HG03103 (cell line): ENCODE measurements around the gene AMZ1.
"Not testable (repeated sequence)": the region's sequence is repeated elsewhere in the genome, so short reads cannot be mapped to it uniquely, and the experiment has no call there.

Source experiments
- ATAC-seq: cut with Tn5 transposase; IDR thresholded peaks from one replicate; pipeline ENCODE4 v1.9.1; 2021; ENCODE audit warnings: low read depth; ENCODE audit not compliant: unreplicated experiment

AMZ1 gene

DNA sequence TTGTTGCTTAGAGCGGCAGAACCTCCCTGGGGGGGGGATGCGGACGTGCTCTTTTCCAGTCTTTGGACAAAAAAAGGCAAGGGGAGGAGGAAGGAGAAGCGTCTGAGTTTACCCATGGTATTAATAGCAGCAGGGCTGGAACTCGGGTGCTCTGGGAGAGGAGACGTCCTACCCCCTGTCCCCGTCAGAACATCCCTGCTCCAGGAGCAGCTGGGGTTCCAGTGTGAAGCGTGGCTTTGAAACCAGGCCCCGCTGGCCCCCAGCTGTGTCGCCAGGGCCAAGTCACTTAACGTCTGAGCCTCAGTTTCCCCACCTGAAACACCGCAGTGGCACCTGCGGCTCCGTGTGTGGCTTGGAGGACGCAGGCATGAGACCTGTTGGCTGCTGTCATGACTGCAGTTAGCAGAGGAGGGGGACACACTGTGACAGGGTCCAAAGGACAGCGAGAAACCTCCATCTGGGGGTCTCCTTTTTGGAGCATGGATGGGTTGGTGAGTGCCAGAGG, 1.4 kb downstream of the AMZ1 start:
- no peak for ATAC-seq

DNA sequence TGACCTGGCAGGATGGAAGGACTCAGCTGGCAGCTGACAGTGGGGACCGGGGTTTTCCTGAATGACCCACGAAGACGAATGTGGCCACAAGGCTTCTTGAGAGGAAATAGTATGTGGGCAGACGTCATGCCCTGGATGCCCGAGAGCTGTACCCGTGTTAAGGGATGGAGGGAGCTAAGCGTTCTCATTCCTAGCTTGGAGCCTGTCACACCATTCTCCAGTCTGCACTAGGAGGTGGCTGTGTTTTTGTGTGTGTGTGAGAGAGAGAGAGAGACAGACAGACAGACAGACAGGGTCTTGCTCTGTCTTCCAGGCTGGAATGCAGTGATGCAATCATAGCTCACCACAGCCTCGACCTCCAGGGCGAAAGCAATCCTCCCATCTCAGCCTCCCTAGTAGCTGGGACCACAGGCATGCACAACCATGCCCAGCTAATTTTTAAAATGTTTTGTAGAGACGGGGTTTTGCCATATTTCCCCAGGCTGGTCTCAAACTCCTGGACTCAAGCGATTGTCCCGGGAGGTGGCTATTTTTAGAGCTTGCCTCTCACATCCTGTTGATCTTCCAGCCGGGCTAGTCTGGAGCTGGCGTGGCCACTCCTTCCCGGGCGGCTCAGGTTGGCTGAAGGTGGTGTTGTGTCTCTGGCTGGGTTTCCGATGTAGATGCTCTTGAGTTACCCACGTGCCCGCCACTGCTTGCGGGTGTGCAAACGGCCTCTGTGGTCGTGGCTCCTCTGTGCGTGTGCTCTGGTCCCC, 2.1 kb downstream of the AMZ1 start:
- no peak for ATAC-seq

DNA sequence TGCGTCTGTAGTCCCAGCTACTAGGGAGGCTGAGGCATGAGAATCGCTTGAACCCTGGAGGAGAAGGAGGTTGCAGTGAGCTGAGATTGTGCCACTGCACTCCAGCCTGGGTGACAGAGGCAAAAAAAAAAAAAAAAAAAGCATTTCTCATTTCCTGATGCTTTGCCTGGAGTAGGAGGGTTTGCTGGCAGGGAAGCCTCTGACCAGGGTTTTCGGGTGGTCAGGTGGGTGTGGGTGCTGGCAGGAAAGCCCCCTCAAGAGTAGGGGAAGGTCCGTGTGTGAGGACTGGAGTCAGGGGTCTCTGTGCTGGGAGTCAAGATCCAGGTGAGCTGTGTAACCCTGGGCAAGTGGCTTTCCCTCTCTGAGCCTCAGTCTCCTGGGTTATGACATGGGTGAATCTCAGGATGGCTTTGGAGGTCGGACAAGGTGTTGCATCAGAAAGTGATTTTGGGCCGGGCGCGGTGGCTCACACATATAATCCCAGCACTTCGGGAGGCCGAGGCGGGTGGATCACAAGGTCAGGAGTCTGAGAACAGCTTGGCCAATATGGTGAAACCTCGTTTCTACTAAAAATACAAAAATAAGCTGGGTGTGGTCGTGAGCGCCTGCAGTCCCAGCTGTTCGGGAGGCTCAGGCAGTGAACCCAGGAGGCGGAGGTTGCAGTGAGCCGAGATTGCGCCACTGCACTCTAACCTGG, 3.2 kb downstream of the AMZ1 start:
- ATAC-seq = no peak

DNA sequence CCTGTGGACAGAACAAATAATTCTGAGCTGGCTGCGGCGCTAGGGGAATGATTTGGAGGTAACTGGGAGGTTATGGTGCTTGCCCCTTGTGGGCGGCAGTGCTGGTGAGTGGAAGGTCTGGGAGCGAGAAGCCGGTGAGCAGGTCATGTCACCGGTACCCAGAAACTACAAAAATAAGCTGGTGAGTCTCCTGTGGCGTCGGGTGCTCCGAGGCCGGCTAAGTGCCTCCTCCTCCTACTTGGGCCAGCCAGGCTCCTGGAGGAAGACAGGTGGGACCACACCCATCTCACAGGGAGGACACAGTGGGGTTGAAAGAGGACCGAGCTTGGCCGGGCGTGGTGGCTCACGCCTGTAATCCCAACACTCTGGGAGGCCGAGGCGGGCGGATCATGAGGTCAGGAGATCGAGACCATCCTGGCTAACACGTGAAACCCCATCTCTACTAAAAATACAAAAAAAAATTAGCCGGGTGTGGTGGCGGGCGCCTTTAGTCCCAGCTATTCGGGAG, 4.0 kb downstream of the AMZ1 start:
- ATAC-seq = not testable (repeated sequence)

DNA sequence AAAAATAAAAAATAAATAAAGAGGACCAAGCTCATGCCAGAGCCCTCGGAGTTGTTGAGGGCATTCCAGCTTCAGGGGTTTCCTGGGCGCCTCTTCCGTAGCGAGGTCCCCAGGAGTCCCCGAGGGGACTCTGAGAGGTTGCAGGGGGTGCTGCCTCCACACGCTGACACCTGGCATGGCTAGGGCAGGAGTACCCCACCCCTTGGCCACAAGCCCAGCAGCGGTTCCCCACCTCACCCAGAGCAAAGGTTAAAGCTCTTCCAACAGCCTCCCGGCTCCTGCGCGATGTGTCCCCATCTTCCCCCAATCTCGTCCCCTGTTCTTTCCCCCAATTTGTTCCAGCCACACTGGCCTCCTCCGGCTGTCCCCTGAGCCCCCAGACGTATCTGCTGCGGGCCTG, 4.5 kb downstream of the AMZ1 start:
- no peak for ATAC-seq

DNA sequence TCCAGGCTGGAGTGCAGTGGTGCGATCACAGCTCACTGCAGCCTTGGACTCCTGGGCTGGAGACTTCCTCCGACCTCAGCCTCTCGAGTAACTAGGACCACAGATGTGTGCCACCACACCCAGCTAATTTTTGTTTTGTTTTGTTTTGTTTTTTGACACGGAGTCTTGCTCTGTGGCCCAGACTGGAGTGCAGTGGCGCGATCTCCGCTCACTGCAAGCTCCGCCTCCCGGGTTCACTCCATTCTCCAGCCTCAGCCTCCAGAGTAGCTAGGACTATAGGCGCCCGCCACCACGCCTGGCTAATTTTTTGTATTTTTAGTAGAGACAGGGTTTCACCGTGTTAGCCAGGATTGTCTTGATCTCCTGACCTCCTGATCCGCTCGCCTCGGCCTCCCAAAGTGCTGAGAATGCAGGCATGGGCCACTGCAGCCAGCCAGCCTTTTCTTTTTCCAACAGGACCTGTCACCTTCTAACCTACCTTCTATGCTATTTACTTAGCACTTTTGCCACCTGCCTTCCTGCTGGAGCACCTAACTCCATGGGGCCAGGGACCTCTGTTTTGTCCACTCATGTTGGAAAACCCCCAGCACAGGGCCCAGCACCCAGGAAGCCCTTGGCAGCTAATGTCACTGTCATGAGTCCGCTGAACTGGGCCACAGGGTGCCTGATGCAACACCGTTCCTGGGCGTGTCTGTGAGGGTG, 5.6 kb downstream of the AMZ1 start:
- ATAC-seq = not testable (repeated sequence)

DNA sequence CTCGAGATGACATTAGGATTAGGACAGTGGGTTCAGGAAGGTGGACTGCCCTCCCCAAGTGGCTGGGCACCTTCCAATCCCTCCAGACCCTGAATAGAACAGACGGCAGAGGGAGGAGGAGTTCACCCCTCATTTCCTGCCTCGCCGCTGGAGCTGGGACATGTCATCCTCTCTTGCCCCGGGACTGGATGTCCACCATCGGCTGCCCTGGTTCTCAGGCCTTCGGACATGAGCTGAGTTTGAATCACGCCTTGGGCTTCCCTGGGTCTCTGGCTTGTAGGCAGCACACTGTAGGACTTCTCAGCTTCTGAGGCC, 6.1 kb downstream of the AMZ1 start:
- not testable (repeated sequence) for ATAC-seq

DNA sequence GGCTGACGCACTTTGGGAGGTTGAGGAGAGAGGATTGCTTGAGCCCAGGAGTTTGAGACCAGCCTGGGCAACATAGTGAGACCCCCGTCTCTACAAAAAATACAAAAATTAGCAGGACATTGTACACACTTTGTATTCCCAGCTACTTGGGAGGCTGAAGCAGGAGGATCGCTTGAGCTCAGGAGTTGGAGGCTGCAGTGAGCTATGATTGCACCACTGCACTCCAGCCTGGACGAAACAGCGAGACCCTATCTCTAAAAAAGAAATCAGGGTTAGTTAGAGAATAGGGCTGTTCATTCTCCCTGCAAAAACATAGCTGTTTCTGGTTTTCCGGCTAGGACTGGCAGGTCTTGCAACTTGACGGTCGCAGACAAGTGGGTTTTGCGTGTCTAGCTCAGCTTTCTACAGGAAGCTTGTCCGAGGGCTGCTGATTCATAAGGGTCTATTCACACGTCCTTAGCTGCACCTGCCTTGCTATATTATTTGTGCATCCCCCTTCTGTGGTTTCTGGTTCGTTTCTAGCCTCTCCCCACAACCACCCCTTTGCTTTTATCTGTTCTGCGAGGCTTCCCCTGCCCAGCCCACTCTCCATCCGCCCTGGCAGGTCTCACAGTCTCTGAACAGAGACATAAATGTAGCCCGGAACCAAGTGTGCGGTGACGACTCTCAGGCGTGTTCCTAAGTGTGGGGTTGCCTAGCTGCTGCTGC, 10.7 kb downstream of the AMZ1 start:
- ATAC-seq = peak; percentile 87

DNA sequence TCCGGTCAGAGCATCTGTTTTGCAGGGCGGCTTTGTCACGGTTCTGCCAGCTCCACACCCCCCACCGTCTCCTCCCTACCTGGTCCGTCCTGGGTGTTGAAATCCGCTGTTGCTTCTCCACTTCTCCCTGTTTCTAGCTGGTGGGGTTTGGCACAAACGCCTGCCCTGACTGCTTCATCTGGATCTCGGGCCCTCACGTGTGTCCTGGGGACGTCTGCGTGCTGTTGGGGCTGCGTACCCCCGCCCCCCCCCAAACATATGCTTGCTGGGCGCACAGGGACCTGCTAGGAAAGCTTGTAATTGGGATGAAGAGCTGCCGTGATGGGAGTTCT, 11.3 kb downstream of the AMZ1 start:
- no peak for ATAC-seq

DNA sequence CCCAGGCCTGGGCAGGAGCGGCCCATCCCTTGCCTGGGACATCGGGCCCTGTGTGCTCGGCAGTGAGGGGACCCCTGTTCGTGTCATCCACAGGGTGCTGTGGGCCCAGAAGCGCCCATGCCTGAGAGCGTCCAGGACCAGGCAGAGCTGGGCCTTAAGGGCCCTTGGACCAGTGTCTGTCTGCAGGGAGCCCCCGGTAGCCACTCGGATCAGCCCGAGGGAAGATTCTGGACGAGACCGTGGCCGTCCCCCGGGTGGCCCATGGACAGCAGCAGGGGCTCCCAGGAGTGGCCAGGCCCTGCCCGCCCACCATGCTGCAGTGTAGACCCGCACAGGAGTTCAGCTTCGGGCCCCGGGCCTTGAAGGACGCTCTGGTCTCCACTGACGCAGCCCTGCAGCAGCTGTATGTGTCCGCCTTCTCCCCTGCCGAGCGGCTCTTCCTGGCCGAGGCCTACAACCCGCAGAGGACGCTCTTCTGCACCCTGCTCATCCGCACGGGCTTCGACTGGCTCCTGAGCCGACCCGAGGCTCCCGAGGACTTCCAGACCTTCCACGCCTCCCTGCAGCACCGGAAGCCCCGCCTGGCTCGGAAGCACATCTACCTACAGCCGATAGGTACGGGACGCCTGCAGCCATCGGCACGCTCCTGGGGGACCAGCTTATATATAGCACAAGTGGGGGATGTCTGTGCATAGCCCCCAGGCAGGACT, 12.3 kb downstream of the AMZ1 start:
- no peak for ATAC-seq

DNA sequence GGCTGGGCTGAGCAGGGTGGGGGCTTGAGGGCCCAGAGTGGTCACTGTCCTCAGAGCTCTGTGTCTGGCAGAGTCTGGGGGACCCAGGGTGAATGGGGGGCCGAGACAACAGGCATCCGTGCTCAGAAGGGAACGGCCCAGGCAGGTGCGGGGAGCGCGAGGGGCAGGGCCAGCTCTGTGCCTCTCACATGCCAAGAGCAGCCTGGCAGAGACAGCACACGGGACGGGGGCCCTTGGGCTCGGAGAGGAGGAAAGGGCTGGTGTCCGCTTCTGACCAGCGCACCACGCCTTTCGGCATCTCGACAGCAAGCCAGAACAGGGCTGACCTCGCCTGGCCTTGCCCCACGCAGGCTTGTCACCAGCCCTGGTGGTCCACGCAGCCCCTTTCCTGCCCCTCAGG, 13.4 kb downstream of the AMZ1 start:
- ATAC-seq = no peak

DNA sequence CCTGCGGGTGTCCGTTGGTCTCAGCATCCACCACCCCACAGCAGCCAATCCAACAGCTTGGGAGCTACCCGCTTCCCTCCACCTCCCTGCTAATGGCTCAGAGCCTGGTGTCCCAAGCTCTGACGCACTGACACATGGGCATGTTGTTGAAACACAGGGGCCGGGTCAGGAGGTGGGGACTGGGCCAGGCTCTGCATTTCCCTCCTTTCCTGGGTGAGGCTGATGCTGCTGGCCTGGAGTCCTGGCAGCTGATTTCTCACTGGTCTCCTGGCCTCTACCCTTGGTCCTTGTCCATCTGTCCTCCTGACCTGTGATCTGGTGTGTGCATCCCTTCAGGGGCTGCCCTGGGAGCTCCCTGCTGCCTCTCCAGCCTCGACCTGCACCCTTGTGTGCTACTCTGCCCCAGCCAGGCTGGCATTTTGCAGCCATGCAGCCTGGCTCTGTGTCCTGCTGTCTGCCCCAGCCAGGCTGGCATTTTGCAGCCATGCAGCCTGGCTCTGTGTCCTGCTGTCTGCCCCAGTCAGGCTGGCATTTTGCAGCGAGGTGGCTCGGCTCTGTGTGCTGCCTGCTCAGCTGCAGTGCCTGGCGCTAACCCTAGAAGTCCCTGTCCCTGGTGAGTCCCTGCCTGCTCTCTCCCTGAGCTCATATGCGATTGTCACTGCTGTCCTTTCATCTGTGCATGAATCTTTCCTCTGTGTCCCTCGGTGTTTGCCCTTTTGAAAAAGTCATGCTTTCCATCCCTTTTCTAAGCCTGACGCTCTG, 14.0 kb downstream of the AMZ1 start:
- no peak for ATAC-seq

DNA sequence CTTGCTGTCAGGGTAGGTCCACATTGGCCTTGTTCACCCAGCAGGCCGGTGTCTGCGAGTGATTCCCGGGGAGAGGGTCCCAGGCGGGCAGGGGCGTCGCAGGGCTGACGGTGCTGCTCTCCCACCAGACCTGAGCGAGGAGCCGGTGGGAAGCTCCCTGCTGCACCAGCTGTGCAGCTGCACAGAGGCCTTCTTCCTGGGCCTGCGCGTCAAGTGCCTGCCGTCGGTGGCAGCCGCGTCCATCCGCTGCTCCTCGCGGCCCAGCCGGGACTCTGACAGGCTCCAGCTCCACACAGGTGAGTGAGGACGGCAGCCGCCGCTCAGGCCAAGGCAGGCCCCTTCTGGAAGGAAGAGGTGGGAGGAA, 14.6 kb downstream of the AMZ1 start:
- no peak for ATAC-seq

DNA sequence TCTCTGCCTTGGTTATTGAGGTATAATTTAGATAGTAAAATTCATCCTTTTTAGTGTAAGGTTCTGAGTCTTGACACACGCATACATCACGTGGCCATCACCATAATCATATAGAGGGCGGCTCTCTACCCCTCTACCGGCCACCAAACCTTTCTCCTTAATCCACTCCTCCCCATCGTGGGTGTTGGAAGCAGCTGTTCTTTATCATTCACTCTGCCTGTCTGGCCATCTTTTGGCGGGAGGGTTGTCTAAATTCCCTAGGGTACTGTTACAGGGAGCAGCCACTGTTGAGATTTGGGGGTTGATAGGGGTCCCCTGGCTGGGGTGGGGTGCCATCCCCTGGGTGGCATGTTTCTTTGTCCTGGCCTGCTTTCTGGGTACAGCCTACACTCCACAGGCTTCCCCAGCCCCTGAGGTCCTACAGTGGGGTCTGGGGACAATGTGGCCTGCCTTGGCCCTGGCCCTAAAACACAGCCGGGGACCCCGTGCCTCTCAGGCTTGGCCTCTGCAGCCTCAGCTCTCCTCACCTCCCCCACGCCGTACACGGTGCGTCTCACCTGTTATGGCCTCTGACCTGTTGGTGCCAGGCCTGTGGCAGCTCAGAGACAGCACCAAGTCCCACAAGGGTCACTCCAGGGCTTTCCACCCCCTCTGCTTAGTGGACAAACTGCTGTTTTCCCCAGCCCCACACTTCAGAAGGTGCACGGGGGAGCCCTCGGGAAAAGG, 17.5 kb downstream of the AMZ1 start:
- ATAC-seq = no peak

DNA sequence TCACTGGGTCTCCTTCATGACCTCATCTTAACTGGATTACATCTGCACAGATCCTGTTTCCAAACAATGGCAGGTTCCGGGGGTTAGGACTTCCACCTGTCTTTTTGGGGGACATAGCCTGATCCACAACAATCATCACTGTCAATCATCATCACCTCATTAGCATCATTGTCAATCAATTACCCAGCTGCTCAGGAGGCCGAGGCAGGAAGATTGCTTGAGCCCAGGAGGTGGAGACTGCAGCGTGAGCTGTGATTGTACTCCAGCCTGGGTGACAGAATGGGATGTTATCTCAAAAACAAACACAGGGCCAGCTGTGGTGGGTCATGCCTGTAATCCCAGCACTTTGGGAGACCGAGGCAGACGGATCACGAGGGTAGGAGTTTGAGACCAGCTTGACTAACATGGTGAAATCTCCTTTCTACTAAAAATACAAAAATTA, 18.7 kb downstream of the AMZ1 start:
- ATAC-seq = no peak

DNA sequence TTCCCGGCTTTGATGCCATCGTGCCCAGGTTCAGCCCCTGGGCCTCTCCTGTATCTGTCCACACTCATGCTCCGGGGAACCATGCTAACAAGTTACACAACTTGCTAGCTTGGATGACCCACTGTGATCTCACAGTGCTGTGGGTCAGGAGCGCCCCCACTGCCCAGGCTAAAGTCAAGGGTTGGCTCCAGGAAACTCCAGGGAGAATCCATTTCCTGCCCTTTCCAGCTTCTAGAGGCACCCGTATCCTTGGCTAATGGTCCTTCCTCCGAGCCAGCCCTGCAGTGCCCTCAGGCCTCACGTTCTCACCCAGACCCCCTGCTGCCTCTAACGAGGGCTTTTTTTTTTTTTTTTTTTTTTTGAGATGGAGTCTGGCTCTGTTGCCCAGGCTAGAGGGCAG, 19.5 kb downstream of the AMZ1 start:
- ATAC-seq = no peak

DNA sequence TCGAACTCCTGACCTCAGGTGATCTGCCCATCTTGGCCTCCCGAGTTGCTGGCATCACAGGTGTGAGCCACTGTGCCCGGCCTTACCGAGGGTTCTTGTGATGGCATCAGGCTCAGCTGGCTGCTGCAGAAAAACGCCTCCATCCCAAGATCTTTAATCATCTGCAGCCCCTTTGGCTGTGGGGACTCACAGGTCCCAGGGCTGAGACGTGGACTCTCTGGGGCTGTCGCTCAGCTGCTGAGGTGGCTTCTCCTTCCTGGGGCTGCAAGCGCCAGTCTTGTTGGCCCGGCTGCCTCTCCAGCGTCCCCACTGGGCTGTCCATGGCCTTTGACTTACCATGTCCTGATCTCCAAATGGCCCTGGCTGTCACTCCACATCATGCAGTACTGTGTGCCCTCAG, 20.0 kb downstream of the AMZ1 start:
- no peak for ATAC-seq

DNA sequence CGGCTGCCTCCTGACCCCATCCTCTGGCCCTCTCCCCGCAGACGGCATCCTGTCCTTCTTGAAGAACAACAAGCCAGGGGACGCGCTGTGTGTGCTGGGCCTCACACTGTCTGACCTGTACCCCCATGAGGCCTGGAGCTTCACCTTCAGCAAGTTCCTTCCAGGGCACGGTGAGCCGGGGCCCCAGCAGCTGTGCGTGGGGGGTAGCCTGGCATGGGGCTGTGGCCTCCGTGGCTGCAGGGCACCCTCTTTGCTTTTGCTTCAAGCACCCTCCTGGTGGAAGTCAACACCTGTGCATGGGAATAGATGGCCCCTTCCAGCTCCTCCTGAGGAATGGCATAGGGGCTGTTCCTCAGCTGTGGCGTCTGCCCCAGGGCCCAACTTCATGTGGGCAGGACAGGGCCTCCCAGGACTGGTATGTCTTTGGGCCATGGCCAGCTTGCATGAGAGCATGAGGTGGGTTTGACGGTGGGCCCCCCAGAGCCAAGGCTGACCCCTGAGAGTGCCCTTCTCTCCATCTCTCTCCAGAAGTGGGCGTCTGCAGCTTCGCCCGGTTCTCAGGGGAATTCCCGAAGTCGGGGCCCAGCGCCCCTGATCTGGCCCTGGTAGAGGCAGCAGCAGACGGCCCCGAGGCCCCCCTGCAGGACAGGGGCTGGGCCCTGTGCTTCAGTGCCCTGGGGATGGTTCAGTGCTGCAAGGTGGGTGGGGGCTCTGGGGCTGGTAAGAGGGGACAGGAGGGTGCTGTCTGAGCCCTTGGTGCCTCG, 20.7 kb downstream of the AMZ1 start:
- ATAC-seq = no peak
